ENCODE results near the gene PLEKHG2. TPM values are rescaled to one million over a fixed set of nuclear protein-coding genes. Genes with fewer than 3 reads are reported as not detected.

The PLEKHG2 gene
- total and polyA plus RNA-seq, 9 of the 15 experiments (the other 6 are each of a cell fraction or from before 2014, with no cell fraction given) = 0.98 to 45.7 (median 9.8) TPM

GRCh38 chr19:39412100-39412866 is at the start of gene PLEKHG2 (continued):
- TF ChIP-seq, protein P1, sequence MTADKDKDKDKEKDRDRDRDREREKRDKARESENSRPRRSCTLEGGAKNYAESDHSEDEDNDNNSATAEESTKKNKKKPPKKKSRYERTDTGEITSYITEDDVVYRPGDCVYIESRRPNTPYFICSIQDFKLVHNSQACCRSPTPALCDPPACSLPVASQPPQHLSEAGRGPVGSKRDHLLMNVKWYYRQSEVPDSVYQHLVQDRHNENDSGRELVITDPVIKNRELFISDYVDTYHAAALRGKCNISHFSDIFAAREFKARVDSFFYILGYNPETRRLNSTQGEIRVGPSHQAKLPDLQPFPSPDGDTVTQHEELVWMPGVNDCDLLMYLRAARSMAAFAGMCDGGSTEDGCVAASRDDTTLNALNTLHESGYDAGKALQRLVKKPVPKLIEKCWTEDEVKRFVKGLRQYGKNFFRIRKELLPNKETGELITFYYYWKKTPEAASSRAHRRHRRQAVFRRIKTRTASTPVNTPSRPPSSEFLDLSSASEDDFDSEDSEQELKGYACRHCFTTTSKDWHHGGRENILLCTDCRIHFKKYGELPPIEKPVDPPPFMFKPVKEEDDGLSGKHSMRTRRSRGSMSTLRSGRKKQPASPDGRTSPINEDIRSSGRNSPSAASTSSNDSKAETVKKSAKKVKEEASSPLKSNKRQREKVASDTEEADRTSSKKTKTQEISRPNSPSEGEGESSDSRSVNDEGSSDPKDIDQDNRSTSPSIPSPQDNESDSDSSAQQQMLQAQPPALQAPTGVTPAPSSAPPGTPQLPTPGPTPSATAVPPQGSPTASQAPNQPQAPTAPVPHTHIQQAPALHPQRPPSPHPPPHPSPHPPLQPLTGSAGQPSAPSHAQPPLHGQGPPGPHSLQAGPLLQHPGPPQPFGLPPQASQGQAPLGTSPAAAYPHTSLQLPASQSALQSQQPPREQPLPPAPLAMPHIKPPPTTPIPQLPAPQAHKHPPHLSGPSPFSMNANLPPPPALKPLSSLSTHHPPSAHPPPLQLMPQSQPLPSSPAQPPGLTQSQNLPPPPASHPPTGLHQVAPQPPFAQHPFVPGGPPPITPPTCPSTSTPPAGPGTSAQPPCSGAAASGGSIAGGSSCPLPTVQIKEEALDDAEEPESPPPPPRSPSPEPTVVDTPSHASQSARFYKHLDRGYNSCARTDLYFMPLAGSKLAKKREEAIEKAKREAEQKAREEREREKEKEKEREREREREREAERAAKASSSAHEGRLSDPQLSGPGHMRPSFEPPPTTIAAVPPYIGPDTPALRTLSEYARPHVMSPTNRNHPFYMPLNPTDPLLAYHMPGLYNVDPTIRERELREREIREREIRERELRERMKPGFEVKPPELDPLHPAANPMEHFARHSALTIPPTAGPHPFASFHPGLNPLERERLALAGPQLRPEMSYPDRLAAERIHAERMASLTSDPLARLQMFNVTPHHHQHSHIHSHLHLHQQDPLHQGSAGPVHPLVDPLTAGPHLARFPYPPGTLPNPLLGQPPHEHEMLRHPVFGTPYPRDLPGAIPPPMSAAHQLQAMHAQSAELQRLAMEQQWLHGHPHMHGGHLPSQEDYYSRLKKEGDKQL (CRISPR knock-in tag; IDR thresholded peaks at IDR 0.05; ENCODE audit: borderline replicate concordance) = no peak
- no peak for TF ChIP-seq NCOA2 (IDR thresholded peaks at IDR 0.05; ENCODE audit: partially characterized antibody in 2 of 2)
- TF ChIP-seq ZKSCAN1 (IDR thresholded peaks at IDR 0.05; ENCODE audit: low read depth, low read length) = peak; percentile 79
- TF ChIP-seq ZNF583 (CRISPR knock-in tag; IDR thresholded peaks at IDR 0.05) = peak; percentile 27; the same call in 1 of the 2 replicates
- no peak for TF ChIP-seq ZBTB34 (CRISPR knock-in tag; IDR thresholded peaks at IDR 0.05)
- TF ChIP-seq EHMT2 (IDR thresholded peaks at IDR 0.05) = no peak
- no peak; a peak in 1 of 4 replicates for TF ChIP-seq CSDE1 (IDR thresholded peaks at IDR 0.05)
- TF ChIP-seq, protein P2, sequence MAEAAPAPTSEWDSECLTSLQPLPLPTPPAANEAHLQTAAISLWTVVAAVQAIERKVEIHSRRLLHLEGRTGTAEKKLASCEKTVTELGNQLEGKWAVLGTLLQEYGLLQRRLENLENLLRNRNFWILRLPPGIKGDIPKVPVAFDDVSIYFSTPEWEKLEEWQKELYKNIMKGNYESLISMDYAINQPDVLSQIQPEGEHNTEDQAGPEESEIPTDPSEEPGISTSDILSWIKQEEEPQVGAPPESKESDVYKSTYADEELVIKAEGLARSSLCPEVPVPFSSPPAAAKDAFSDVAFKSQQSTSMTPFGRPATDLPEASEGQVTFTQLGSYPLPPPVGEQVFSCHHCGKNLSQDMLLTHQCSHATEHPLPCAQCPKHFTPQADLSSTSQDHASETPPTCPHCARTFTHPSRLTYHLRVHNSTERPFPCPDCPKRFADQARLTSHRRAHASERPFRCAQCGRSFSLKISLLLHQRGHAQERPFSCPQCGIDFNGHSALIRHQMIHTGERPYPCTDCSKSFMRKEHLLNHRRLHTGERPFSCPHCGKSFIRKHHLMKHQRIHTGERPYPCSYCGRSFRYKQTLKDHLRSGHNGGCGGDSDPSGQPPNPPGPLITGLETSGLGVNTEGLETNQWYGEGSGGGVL (CRISPR knock-in tag; IDR thresholded peaks at IDR 0.05) = no peak
- TF ChIP-seq SMAD2 (IDR thresholded peaks at IDR 0.05; ENCODE audit: low read depth, low read length) = no peak
- no peak for TF ChIP-seq SLC30A9 (CRISPR knock-in tag; IDR thresholded peaks at IDR 0.05)
- TF ChIP-seq GATAD2A (IDR thresholded peaks at IDR 0.05) = peak; percentile 99
- TF ChIP-seq HMG20A (CRISPR knock-in tag; conservative IDR thresholded peaks at IDR 0.05) = 0 out of 2 replicates have a peak, but pooled peaks have one; percentile 42
- peak; percentile 48 to 60 for TF ChIP-seq NRF1 (conservative IDR thresholded peaks at IDR 0.05 in 1 of 2, IDR thresholded peaks at IDR 0.05 in 1 of 2)
- TF ChIP-seq SAFB (IDR thresholded peaks at IDR 0.05; ENCODE audit: borderline replicate concordance, low read depth, low read length) = no peak
- no peak for TF ChIP-seq NR2C2 (CRISPR knock-in tag; IDR thresholded peaks at IDR 0.05)
- peak; percentile 71 for TF ChIP-seq NR2C2 (tag; IDR thresholded peaks at IDR 0.05)
- TF ChIP-seq, protein P3, sequence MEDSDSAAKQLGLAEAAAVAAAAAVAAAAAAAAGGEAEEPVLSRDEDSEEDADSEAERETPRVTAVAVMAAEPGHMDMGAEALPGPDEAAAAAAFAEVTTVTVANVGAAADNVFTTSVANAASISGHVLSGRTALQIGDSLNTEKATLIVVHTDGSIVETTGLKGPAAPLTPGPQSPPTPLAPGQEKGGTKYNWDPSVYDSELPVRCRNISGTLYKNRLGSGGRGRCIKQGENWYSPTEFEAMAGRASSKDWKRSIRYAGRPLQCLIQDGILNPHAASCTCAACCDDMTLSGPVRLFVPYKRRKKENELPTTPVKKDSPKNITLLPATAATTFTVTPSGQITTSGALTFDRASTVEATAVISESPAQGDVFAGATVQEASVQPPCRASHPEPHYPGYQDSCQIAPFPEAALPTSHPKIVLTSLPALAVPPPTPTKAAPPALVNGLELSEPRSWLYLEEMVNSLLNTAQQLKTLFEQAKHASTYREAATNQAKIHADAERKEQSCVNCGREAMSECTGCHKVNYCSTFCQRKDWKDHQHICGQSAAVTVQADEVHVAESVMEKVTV (CRISPR knock-in tag; IDR thresholded peaks at IDR 0.05) = 0 out of 2 replicates have a peak, but pooled peaks have one; percentile 9
- TF ChIP-seq RCOR1 (IDR thresholded peaks at IDR 0.05; ENCODE audit: borderline replicate concordance in 1 of 2, low read depth in 2 of 2, low read length in 2 of 2) = peak in 1 of 2 experiments; percentile 34; a peak in 2 of 4 replicates
